HG03378 (cell line): Measurements from ENCODE around the gene FBXL13.
"Not testable (repeated sequence)": the region's sequence is repeated elsewhere in the genome, so short reads cannot be mapped to it uniquely, and the experiment has no call there.

Experiments
- ATAC-seq: cut with Tn5 transposase; IDR thresholded peaks from one replicate; pipeline ENCODE4 v1.9.1; 2021; ENCODE audit warnings: mild to moderate bottlenecking, moderate library complexity; ENCODE audit not compliant: unreplicated experiment

FBXL13 gene

GRCh38 chr7:102942868-102943267 is 131.7 kb downstream of the FBXL13 start:
- no peak for ATAC-seq

GRCh38 chr7:102942181-102942866 is 132.3 kb downstream of the FBXL13 start:
- ATAC-seq: no peak

GRCh38 chr7:102938679-102939078 is 135.9 kb downstream of the FBXL13 start:
- ATAC-seq: no peak

- no peak for ATAC-seq
Measured at GRCh38 chr7:102935450-102936115, 139.0 kb downstream of the FBXL13 start.

GRCh38 chr7:102934701-102935100 is 139.9 kb downstream of the FBXL13 start:
- ATAC-seq: no peak

GRCh38 chr7:102934239-102934638 is 140.4 kb downstream of the FBXL13 start:
- no peak for ATAC-seq

GRCh38 chr7:102933763-102934162 is 140.8 kb downstream of the FBXL13 start:
- ATAC-seq: no peak

GRCh38 chr7:102931757-102932156 is 142.8 kb downstream of the FBXL13 start:
- ATAC-seq: no peak

GRCh38 chr7:102927312-102927933 is 147.2 kb downstream of the FBXL13 start:
- no peak for ATAC-seq

- ATAC-seq: no peak
Measured at GRCh38 chr7:102926783-102927140, 147.8 kb downstream of the FBXL13 start.

- ATAC-seq: no peak
Measured at GRCh38 chr7:102925976-102926782, 148.4 kb downstream of the FBXL13 start.

GRCh38 chr7:102918845-102919244 is 155.8 kb downstream of the FBXL13 start:
- no peak for ATAC-seq

GRCh38 chr7:102917436-102918353 is 156.9 kb downstream of the FBXL13 start:
- ATAC-seq: no peak

GRCh38 chr7:102916881-102917280 is 157.7 kb downstream of the FBXL13 start:
- no peak for ATAC-seq

GRCh38 chr7:102916426-102916825 is 158.2 kb downstream of the FBXL13 start:
- ATAC-seq: no peak

- no peak for ATAC-seq
Measured at GRCh38 chr7:102914585-102914984, 160.0 kb downstream of the FBXL13 start.

- ATAC-seq: no peak
Measured at GRCh38 chr7:102913826-102914225, 160.8 kb downstream of the FBXL13 start.

GRCh38 chr7:102912742-102913141 is 161.9 kb downstream of the FBXL13 start, which contains the start of gene LRRC17:
Gene LRRC17, plus strand, starts transcription at chr7:102913000. Its CDS starts 20,914 bp downstream, at chr7:102933914.
- ATAC-seq: no peak

GRCh38 chr7:102908676-102909075 is 165.9 kb downstream of the FBXL13 start:
- no peak for ATAC-seq

- ATAC-seq: not testable (repeated sequence)
Measured at GRCh38 chr7:102903576-102903975, 171.0 kb downstream of the FBXL13 start.
